T1000 (cell line): ENCODE measurements around the gene PRR29.
A peak's percentile ranks its signal among the peaks of the same experiment; 100 is the strongest.
"Not testable (repeated sequence)": the region's sequence is repeated elsewhere in the genome, so short reads cannot be mapped to it uniquely, and the experiment has no call there.

Source experiments
- DNase-seq: peaks from one replicate; lab custom pipeline; 2025; ENCODE audit warnings: mixed read lengths; lab: John Stamatoyannopoulos, UW

Gene PRR29

GRCh38 chr17:63974594-63975192, 23.5 kb upstream of the PRR29 start:
- peak; percentile 48 for DNase-seq

GRCh38 chr17:63975541-63976092, 22.5 kb upstream of the PRR29 start:
- DNase-seq: no peak

- no peak for DNase-seq
These were observed 21.4 kb upstream of the PRR29 start for GRCh38 chr17:63976702-63977101.

- DNase-seq: no peak
These were observed 19.6 kb upstream of the PRR29 start for GRCh38 chr17:63978272-63979200.

- not testable (repeated sequence) for DNase-seq
These were observed 15.5 kb upstream of the PRR29 start for GRCh38 chr17:63982641-63983040.

GRCh38 chr17:63983320-63983719, 14.8 kb upstream of the PRR29 start:
- no peak for DNase-seq

GRCh38 chr17:63984236-63984635, 13.9 kb upstream of the PRR29 start:
- DNase-seq: no peak

GRCh38 chr17:63984651-63985386, 13.3 kb upstream of the PRR29 start:
- DNase-seq: peak; percentile 39

GRCh38 chr17:63985387-63986140, 12.6 kb upstream of the PRR29 start:
- no peak for DNase-seq

GRCh38 chr17:63986821-63987220, 11.3 kb upstream of the PRR29 start:
- DNase-seq: no peak

GRCh38 chr17:63987221-63988126, 10.7 kb upstream of the PRR29 start:
- DNase-seq: no peak

GRCh38 chr17:63988127-63988478, 10.0 kb upstream of the PRR29 start:
- DNase-seq: no peak

GRCh38 chr17:63988741-63989621, 9.2 kb upstream of the PRR29 start:
- DNase-seq: no peak

GRCh38 chr17:63989622-63990345, 8.4 kb upstream of the PRR29 start:
- DNase-seq: no peak

- DNase-seq: no peak
These were observed 6.5 kb upstream of the PRR29 start for GRCh38 chr17:63991611-63992010.

- no peak for DNase-seq
These were observed 4.7 kb upstream of the PRR29 start for GRCh38 chr17:63993368-63993985.

GRCh38 chr17:63995626-63996025, 2.5 kb upstream of the PRR29 start:
- no peak for DNase-seq

GRCh38 chr17:63996430-63997182, 1.5 kb upstream of the PRR29 start:
- no peak for DNase-seq
